MG63 (cell line): ENCODE measurements around the gene RBP2. TPM values are rescaled to one million over a fixed set of nuclear protein-coding genes. Genes with fewer than 3 reads are reported as not detected.
"Not testable (repeated sequence)": the region's sequence is repeated elsewhere in the genome, so short reads cannot be mapped to it uniquely, and the experiment has no call there.

Experiments
- DNase-seq: peaks from one replicate; pipeline ENCODE4 v3.0.0-alpha.2; 2020
- H3K27me3 ChIP-seq: fragments of 250-450 bp; sonication (Bioruptor Pico); 2 replicates; pipeline ENCODE4 v1.5.1; 2020; ENCODE audit warnings: mild to moderate bottlenecking, moderate library complexity
- H3K36me3 ChIP-seq: fragments of 250-450 bp; sonication (Bioruptor Pico); 2 replicates; pipeline ENCODE4 v1.5.1; 2020; ENCODE audit warnings: mild to moderate bottlenecking, moderate library complexity
- H3K4me3 ChIP-seq: fragments of 250-450 bp; sonication (Bioruptor Pico); 2 replicates; pipeline ENCODE4 v1.5.1; 2020; ENCODE audit warnings: mild to moderate bottlenecking, moderate library complexity
- H3K9me3 ChIP-seq: fragments of 250-450 bp; sonication (Bioruptor Pico); 2 replicates; pipeline ENCODE4 v1.5.1; 2020; ENCODE audit warnings: mild to moderate bottlenecking, moderate library complexity
- total RNA-seq: library from RNA; depleted of rRNA; stranded (reverse); fragments of >200 nt; shearing (Covaris generic); gene quantifications from 2 replicates; pipeline ENCODE4 v1.2.3, GENCODE V29; 2014; ENCODE audit warnings: low replicate concordance; rRNA removed

The RBP2 gene
- total RNA-seq, 1 experiment from 2014 or later: not detected

DNA sequence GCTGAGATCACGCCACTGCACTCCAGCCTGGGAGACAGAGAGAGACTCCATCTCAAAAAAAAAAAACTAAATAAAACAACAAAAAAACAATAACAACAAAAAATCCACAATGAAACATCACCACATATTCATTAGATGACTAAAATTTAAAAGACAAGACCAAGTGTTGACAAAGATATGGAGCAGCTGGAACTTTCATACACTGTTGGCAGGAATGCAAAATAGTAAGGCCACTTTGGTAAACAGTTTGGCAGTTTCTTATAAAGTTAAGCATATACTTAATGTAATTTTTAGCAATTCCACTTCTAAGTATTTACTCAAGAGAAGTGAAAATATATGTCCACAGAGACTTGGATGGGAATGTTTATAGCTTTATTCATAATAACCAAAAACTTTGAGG lies 43.2 kb downstream of the RBP2 start:
- H3K4me3 ChIP-seq: no peak overlapping the region
- no peaks in the 10 kb centered on the region for H3K27me3 ChIP-seq
- H3K9me3 ChIP-seq: no peaks in the 10 kb centered on the region; the same call in 1 of the 2 replicates
- DNase-seq: no peak
- H3K36me3 ChIP-seq: no peaks in the 10 kb centered on the region

DNA sequence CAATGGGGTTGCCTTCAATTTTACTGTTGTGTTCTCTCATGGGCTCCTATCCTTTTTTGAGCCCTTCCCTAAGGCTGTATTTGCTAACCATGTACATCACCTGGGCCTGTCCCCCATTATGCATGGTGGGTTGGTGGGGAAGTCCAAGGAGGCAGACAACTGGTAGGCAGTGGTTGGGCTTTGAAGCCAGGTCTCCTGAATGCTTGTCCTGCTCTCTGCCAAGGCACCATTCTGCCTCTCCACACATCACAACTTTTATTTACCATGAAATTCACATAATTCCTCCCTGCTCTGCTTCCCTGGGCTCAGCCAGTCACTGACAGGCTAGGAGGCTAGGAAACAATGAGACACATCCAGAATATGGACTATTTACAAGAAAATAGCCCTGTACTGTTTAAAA lies 45.8 kb downstream of the RBP2 start:
- DNase-seq: no peak
- H3K27me3 ChIP-seq: no peaks in the 10 kb centered on the region
- H3K4me3 ChIP-seq: no peak overlapping the region

GRCh38 chr3:139427283-139428060 lies 48.8 kb downstream of the RBP2 start:
- Histone ChIP-seq H3K36me3 (no peaks in the 10 kb centered on the region), H3K27me3 (no peaks in the 10 kb centered on the region), H3K9me3 (no peaks in the 10 kb centered on the region), H3K4me3 (no peak overlapping the region)
- no peak for DNase-seq

More for the DNA sequence above, 45.8 kb downstream of the RBP2 start:
- Histone ChIP-seq H3K9me3 (no peaks in the 10 kb centered on the region; the same call in 1 of the 2 replicates), H3K36me3 (no peaks in the 10 kb centered on the region)

GRCh38 chr3:139425745-139426400 lies 50.4 kb downstream of the RBP2 start:
- DNase-seq: no peak
- H3K27me3 ChIP-seq: no peaks in the 10 kb centered on the region
- no peaks in the 10 kb centered on the region for H3K9me3 ChIP-seq
- H3K36me3 ChIP-seq: no peaks in the 10 kb centered on the region
- H3K4me3 ChIP-seq: no peak overlapping the region

DNA sequence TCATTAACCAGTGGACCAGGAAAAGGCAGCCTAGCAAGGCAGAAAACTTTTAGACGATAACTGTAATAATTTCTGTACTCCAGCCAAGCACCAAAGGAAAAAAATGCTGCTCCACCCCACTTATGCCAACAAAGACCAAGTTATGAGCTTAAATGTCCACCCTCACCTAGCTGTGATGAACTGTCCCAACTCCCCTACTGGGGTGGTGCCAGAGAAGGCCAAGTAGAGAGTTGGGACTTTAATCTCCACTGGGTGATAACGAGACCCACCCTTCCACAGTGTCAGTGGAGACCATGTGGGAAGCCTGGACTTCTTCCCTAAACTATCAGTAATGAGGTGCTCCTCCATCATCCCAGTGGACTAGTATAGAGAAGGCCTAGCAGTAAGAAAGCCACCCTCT lies 53.1 kb downstream of the RBP2 start:
- Histone ChIP-seq H3K4me3 (no peak overlapping the region), H3K36me3 (no peaks in the 10 kb centered on the region), H3K27me3 (no peaks in the 10 kb centered on the region), H3K9me3 (no peaks in the 10 kb centered on the region)
- DNase-seq: no peak

DNA sequence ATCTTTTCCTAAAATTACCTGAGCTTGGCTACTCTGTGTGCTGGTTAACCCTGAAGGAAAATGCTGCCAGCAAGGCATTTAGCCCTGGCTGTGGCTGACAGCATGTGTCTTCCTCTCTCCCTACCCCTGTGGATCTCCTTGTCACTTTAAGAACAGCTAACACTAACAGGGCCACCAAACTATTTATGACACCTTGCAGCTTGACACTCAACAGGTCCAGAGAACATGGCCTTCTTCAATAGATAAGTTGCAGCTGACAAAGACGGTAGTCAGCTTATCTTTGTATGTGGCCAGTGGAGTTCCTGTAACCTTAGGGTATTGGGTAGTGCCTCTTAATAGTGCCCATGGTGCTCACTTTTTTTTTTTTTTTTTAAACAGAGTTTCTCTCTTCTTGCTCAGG lies 54.9 kb downstream of the RBP2 start:
- Histone ChIP-seq H3K27me3 (no peaks in the 10 kb centered on the region), H3K9me3 (peaks cover 2% of the 10 kb centered on the region; the same call in 1 of the 2 replicates), H3K4me3 (no peak overlapping the region), H3K36me3 (no peaks in the 10 kb centered on the region)
- DNase-seq: no peak

- Histone ChIP-seq H3K4me3 (no peak overlapping the region), H3K27me3 (no peaks in the 10 kb centered on the region), H3K36me3 (no peaks in the 10 kb centered on the region), H3K9me3 (peaks cover 5% of the 10 kb centered on the region; the same call in 1 of the 2 replicates)
- no peak for DNase-seq
Observed at GRCh38 chr3:139421040-139421439, 55.3 kb downstream of the RBP2 start.

GRCh38 chr3:139418144-139418543 lies 58.2 kb downstream of the RBP2 start:
- Histone ChIP-seq H3K4me3 (no peak overlapping the region), H3K27me3 (no peaks in the 10 kb centered on the region), H3K36me3 (no peaks in the 10 kb centered on the region), H3K9me3 (peaks cover 10% of the 10 kb centered on the region)
- peak; percentile 13 for DNase-seq

DNA sequence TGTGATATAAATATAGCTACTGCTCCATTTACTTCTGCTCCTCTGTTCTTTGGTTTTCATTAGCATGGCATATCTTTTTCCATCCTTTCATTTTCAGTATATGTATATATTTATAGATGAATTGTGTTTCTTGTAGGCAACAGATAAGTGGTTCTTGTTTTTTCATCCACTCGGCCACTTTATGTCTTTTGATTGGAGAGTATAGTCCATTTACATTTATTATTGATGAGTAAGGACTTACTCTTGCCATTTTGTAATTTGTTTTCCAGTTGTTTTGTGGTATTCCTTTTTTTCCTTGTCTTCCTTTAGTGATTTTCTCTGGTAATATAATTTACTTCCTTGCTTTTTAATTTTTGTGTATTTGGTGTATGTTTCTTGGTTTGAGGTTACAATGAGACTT lies 60.0 kb downstream of the RBP2 start:
- H3K9me3 ChIP-seq: peaks cover 18% of the 10 kb centered on the region
- H3K27me3 ChIP-seq: no peaks in the 10 kb centered on the region
- H3K36me3 ChIP-seq: no peaks in the 10 kb centered on the region
- H3K4me3 ChIP-seq: no peak overlapping the region
- no peak for DNase-seq

- DNase-seq: no peak
- Histone ChIP-seq H3K36me3 (no peaks in the 10 kb centered on the region), H3K9me3 (peaks cover 18% of the 10 kb centered on the region), H3K4me3 (no peak overlapping the region), H3K27me3 (no peaks in the 10 kb centered on the region)
Observed at GRCh38 chr3:139414608-139415224, 61.6 kb downstream of the RBP2 start.

DNA sequence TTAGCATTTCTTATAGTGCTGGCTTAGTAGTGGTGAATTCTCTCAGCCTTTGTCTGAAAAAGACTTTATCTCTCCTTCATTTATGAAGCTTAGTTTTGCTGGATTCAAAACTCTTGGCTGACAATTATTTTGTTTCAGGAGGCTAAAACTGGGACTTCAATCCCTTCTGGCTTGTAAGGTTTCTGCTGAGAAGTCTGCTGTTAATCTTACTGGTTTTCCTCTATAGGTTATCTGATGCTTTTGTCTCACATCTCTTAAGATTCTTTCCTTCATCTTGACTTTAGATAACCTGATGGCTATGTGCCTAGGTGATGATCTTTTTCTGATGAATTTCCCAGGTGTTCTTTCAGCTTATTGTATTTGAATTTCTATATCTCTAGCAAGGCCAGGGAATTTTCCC lies 63.4 kb downstream of the RBP2 start:
- H3K9me3 ChIP-seq: peaks cover 23% of the 10 kb centered on the region
- H3K27me3 ChIP-seq, H3K36me3 ChIP-seq, H3K4me3 ChIP-seq, DNase-seq: not testable (repeated sequence)

Other genes starting within 250 kb of the RBP2 start
- 147 and 166 TPM in 2 replicates for gene MRPS22, start 132.5 kb downstream of the RBP2 start, total RNA-seq
- 131 and 177 TPM in 2 replicates for gene COPB2, start 86.9 kb downstream of the RBP2 start, total RNA-seq
- gene RBP1, start 63.2 kb upstream of the RBP2 start, total RNA-seq: 1.8 TPM in 1 of 2 replicates, not detected in the other
- 0.37 and 1.6 TPM in 2 replicates for gene NMNAT3, start 201.5 kb upstream of the RBP2 start, total RNA-seq